ENCODE measurements around the gene FAM120B.

GRCh38 chr6:170388113-170388512 lies 81.6 kb downstream of the FAM120B start:
- TF ChIP-seq GATA3 (IDR thresholded peaks at IDR 0.05; ENCODE audit: low read depth, low read length) (no peak), GATA2 (IDR thresholded peaks at IDR 0.05; ENCODE audit: low read depth, low read length) (peak; percentile 83)

Measured in SH-SY5Y (cell line).